ENCODE results near the gene KIF26A.

The KIF26A gene

GRCh38 chr14:104178279-104178678 is 39.9 kb downstream of the KIF26A start:
- Histone ChIP-seq H4K20me1 (peaks cover 0 to 72% (median 7%) of the 10 kb centered on the region in 11 experiments; a peak in 11 of 22 replicates), H3K4me1 (peaks cover 4 to 41% (median 30%) of the 10 kb centered on the region in 10 experiments; a peak in 19 of 20 replicates), H3K36me3 (peaks cover 0 to 44% (median 20%) of the 10 kb centered on the region in 11 experiments; a peak in 13 of 22 replicates), H3K4me3 (no peak overlapping the region), H3K4me2 (0 out of 22 replicates have a peak overlapping the region, but pooled peaks of 1 of the 11 experiments have one; percentile 18), H3K9ac (peak overlapping the region in 1 of 11 experiments; percentile 41; a peak in 1 of 22 replicates), H3K9me3 (replicated peaks in 1 of 11) (no peaks in the 10 kb centered on the region), H3K27ac (no peak overlapping the region), H3K27me3 (no peaks in the 10 kb centered on the region)
- no peak for TF ChIP-seq Cebpa-rat (IDR thresholded peaks at IDR 0.05)

- Histone ChIP-seq H3K27ac (no peak overlapping the region), H3K9me3 (replicated peaks in 1 of 11) (no peaks in the 10 kb centered on the region), H3K4me3 (no peak overlapping the region), H3K36me3 (peaks cover 0 to 36% (median 14%) of the 10 kb centered on the region in 11 experiments; a peak in 12 of 22 replicates), H3K4me2 (no peak overlapping the region), H4K20me1 (peaks cover 0 to 65% (median 7%) of the 10 kb centered on the region in 11 experiments; a peak in 11 of 22 replicates), H3K9ac (no peak overlapping the region), H3K27me3 (no peaks in the 10 kb centered on the region), H3K4me1 (peaks cover 0 to 40% (median 25%) of the 10 kb centered on the region in 10 experiments; a peak in 14 of 20 replicates)
- TF ChIP-seq Cebpa-rat (IDR thresholded peaks at IDR 0.05), result no peak
These were observed 40.7 kb downstream of the KIF26A start for GRCh38 chr14:104179126-104179525.

DNA sequence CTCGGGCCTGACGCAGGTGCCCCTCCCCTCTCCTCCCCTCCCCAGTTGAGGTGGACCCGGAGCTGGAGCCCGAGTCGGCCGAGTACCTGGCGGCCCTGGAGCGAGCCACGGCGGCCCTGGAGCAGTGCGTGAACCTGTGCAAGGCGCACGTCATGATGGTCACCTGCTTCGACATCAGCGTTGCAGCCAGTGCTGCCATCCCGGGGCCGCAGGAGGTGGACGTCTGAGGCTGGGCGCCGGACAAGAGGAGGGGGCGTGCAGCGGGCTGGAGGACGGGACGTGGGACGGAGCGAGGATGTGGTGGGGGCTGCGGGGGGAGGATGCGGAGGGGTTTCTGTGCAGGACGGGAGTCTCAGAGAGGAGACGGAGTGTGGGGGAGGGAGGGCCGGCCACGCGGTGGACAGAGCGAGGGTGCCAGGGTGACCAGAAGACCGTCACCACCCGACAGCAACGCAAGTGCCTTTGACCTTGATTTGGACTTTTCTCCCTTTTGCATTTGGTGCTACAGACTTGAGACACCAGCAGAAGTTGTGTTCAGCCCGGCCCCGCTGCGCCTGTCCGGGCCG is 41.3 kb downstream of the KIF26A start:
- no peaks in the 10 kb centered on the region for H3K27me3 ChIP-seq
- peaks cover 0 to 30% (median 14%) of the 10 kb centered on the region in 11 experiments; a peak in 10 of 22 replicates for H3K36me3 ChIP-seq
- H3K9me3 ChIP-seq (replicated peaks in 1 of 11), result no peaks in the 10 kb centered on the region
- TF ChIP-seq Cebpa-rat (IDR thresholded peaks at IDR 0.05), result no peak
- no peak overlapping the region for H3K27ac ChIP-seq
- H3K4me1 ChIP-seq, result peaks cover 0 to 38% (median 23%) of the 10 kb centered on the region in 10 experiments; a peak in 15 of 20 replicates
- no peak overlapping the region for H3K4me3 ChIP-seq
- H3K4me2 ChIP-seq, result no peak overlapping the region
- peaks cover 0 to 62% (median 7%) of the 10 kb centered on the region in 11 experiments; a peak in 11 of 22 replicates for H4K20me1 ChIP-seq
- H3K9ac ChIP-seq, result no peak overlapping the region

- TF ChIP-seq Cebpa-rat (IDR thresholded peaks at IDR 0.05), result no peak
- no peak overlapping the region for H3K27ac ChIP-seq
- no peaks in the 10 kb centered on the region for H3K27me3 ChIP-seq
- H4K20me1 ChIP-seq, result peaks cover 0 to 55% (median 4%) of the 10 kb centered on the region in 11 experiments; a peak in 11 of 22 replicates
- no peak overlapping the region for H3K4me3 ChIP-seq
- peaks cover 4 to 34% (median 20%) of the 10 kb centered on the region in 10 experiments; a peak in 17 of 20 replicates for H3K4me1 ChIP-seq
- H3K4me2 ChIP-seq, result peak overlapping the region in 1 of 11 experiments; percentile 18; a peak in 1 of 22 replicates
- H3K9me3 ChIP-seq (replicated peaks in 1 of 11), result no peaks in the 10 kb centered on the region
- H3K36me3 ChIP-seq, result peaks cover 0 to 20% (median 7%) of the 10 kb centered on the region in 11 experiments; a peak in 7 of 22 replicates
- H3K9ac ChIP-seq, result no peak overlapping the region
These were observed 42.3 kb downstream of the KIF26A start for GRCh38 chr14:104180561-104181165.

GRCh38 chr14:104181761-104182530 is 43.6 kb downstream of the KIF26A start:
- no peak for TF ChIP-seq Cebpa-rat (IDR thresholded peaks at IDR 0.05)
- Histone ChIP-seq H3K27ac (no peak overlapping the region), H3K4me1 (peaks cover 4 to 40% (median 23%) of the 10 kb centered on the region in 10 experiments; a peak in 16 of 20 replicates), H3K4me3 (no peak overlapping the region), H4K20me1 (peaks cover 0 to 44% (median 0%) of the 10 kb centered on the region in 11 experiments; a peak in 7 of 22 replicates), H3K9ac (no peak overlapping the region), H3K9me3 (replicated peaks in 1 of 11) (no peaks in the 10 kb centered on the region), H3K27me3 (no peaks in the 10 kb centered on the region), H3K4me2 (no peak overlapping the region), H3K36me3 (peaks cover 0 to 8% (median 0%) of the 10 kb centered on the region in 11 experiments; a peak in 5 of 22 replicates)

DNA sequence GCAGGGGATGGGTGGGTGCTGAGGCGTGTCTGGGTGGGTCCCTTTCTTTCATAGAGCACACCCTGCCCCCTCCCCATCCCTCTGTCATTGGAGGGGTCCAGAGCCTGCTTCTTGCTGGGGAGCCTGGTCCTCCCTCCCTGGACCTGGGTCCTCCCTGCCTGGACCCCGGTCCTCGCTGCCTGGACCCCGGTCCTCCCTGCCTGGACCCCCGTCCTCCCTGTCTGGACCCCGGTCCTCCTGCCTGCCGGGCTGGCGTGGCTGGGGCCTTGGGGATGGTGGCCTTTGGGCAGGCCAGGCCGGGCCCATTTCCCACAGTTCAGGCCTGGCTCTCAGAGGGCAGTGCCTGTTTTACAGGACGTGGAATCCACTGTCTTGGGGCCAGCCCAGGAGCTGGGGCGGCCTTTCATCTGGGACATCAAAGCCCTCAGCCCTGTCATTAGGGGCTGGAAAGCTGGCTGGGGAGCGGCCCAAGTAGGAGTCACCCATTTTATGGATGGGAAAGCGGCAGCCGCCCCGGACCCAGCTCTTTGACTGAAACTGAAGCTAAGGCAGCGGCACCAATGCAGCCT is 44.6 kb downstream of the KIF26A start:
- H3K27me3 ChIP-seq, result no peaks in the 10 kb centered on the region
- peaks cover 0 to 34% (median 0%) of the 10 kb centered on the region in 11 experiments; a peak in 5 of 22 replicates for H4K20me1 ChIP-seq
- TF ChIP-seq Cebpa-rat (IDR thresholded peaks at IDR 0.05), result no peak
- no peak overlapping the region for H3K9ac ChIP-seq
- no peaks in the 10 kb centered on the region; a peak in 1 of 22 replicates for H3K36me3 ChIP-seq
- H3K4me3 ChIP-seq, result no peak overlapping the region
- no peak overlapping the region for H3K27ac ChIP-seq
- H3K4me1 ChIP-seq, result peaks cover 4 to 43% (median 21%) of the 10 kb centered on the region in 10 experiments; a peak in 16 of 20 replicates
- no peaks in the 10 kb centered on the region for H3K9me3 ChIP-seq (replicated peaks in 1 of 11)
- H3K4me2 ChIP-seq, result no peak overlapping the region

GRCh38 chr14:104183796-104184195 is 45.4 kb downstream of the KIF26A start:
- Histone ChIP-seq H4K20me1 (peaks cover 0 to 29% (median 0%) of the 10 kb centered on the region in 11 experiments; a peak in 6 of 22 replicates), H3K27ac (no peak overlapping the region), H3K9me3 (replicated peaks in 1 of 11) (no peaks in the 10 kb centered on the region), H3K4me3 (no peak overlapping the region), H3K9ac (no peak overlapping the region), H3K4me2 (no peak overlapping the region), H3K36me3 (no peaks in the 10 kb centered on the region), H3K4me1 (peaks cover 4 to 48% (median 27%) of the 10 kb centered on the region in 10 experiments; a peak in 16 of 20 replicates), H3K27me3 (no peaks in the 10 kb centered on the region)
- TF ChIP-seq Cebpa-rat (IDR thresholded peaks at IDR 0.05), result no peak

- no peaks in the 10 kb centered on the region for H3K27me3 ChIP-seq
- peak overlapping the region in 1 of 11 experiments; percentile 14; a peak in 2 of 22 replicates for H3K9ac ChIP-seq
- peaks cover 4 to 52% (median 30%) of the 10 kb centered on the region in 10 experiments; a peak in 16 of 20 replicates for H3K4me1 ChIP-seq
- H3K27ac ChIP-seq, result no peak overlapping the region
- peaks cover 0 to 25% (median 0%) of the 10 kb centered on the region in 11 experiments; a peak in 6 of 22 replicates for H4K20me1 ChIP-seq
- H3K36me3 ChIP-seq, result no peaks in the 10 kb centered on the region
- no peak overlapping the region for H3K4me3 ChIP-seq
- no peak for TF ChIP-seq Cebpa-rat (IDR thresholded peaks at IDR 0.05)
- peak overlapping the region in 9 of 11 experiments; percentile 37 to 64 (median 54); a peak in 15 of 22 replicates for H3K4me2 ChIP-seq
- H3K9me3 ChIP-seq (replicated peaks in 1 of 11), result no peaks in the 10 kb centered on the region
These were observed 46.1 kb downstream of the KIF26A start for GRCh38 chr14:104184506-104184905.
